ENCODE results near the gene TBCCD1. TPM values are rescaled to one million over a fixed set of nuclear protein-coding genes. Genes with fewer than 3 reads are reported as not detected.
A peak's percentile ranks its signal among the peaks of the same experiment; 100 is the strongest.

The TBCCD1 gene, protein sequence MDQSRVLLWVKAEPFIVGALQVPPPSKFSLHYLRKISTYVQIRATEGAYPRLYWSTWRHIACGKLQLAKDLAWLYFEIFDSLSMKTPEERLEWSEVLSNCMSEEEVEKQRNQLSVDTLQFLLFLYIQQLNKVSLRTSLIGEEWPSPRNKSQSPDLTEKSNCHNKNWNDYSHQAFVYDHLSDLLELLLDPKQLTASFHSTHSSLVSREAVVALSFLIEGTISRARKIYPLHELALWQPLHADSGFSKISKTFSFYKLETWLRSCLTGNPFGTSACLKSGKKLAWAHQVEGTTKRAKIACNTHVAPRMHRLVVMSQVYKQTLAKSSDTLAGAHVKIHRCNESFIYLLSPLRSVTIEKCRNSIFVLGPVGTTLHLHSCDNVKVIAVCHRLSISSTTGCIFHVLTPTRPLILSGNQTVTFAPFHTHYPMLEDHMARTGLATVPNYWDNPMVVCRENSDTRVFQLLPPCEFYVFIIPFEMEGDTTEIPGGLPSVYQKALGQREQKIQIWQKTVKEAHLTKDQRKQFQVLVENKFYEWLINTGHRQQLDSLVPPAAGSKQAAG
- 10 to 100 TPM in 1 of 2 donors, 1 to 10 TPM in 1; 4.0 to 14.0 TPM for total RNA-seq

DNA sequence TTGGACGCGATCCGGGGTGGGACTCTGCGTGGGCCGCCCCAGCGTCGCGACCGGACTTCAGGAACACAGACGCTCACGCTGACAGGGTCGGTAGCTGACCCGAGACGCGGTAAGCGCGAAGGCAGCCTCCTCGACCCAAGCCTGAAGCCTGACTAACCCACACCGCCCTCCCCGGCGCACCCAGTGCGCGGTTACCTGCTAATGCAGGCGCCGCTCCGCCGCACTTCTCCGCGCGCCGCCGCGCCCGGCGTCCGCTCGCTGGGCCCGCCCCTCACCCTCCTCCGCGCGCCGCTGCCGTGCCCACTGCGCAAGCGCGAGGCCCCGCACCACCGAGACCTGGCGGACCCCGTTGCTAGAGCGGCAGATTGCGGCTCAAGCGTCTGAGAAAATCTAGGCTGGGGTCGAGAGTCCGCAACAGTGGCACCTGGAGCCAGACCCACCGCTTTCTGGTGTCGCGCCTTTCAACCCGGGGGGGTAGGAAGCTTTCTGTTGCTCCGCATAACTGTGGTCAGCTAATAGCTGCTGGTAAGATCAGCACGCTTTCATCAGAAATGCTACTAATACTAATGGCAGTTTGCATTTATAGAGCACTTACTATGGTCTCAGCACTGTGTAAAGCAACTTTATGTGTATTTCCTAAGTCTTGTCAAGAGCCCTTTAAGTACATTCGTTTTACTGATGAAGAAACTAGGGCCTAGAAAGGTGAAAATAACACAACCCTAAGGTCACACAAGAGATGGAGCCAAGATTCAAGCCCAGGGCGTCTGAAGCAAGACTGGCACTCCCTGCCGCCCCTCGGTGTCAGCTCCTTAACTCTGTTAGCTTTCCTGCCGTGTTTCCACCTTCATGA is at the start of gene TBCCD1:
TSS of gene TBCCD1 (minus strand) at position 268 of the 850 bp plus-strand sequence. CDS start 3,010 bp downstream, outside the sequence.
- H3K4me1 ChIP-seq: peaks cover 45% of the 10 kb centered on the region
- peak within 1 kb of the TSS; percentile 68 to 89 for H3K4me3 ChIP-seq
- DNase-seq: peak; percentile 93 to 95 (median 94)
- ATAC-seq: peak; percentile 74
- H3K27me3 ChIP-seq: no peaks in the 10 kb centered on the region
- H3K9me3 ChIP-seq: no peaks in the 10 kb centered on the region
- peak within 1 kb of the TSS; percentile 54 to 89 (median 86) for H3K27ac ChIP-seq
- intact Hi-C loops (cut with DNase I): loop anchor here (10.0 kb wide), 1 partner anchor 48 kb away; the partner anchor contains the start of gene AHSG
- TF ChIP-seq, protein P1, sequence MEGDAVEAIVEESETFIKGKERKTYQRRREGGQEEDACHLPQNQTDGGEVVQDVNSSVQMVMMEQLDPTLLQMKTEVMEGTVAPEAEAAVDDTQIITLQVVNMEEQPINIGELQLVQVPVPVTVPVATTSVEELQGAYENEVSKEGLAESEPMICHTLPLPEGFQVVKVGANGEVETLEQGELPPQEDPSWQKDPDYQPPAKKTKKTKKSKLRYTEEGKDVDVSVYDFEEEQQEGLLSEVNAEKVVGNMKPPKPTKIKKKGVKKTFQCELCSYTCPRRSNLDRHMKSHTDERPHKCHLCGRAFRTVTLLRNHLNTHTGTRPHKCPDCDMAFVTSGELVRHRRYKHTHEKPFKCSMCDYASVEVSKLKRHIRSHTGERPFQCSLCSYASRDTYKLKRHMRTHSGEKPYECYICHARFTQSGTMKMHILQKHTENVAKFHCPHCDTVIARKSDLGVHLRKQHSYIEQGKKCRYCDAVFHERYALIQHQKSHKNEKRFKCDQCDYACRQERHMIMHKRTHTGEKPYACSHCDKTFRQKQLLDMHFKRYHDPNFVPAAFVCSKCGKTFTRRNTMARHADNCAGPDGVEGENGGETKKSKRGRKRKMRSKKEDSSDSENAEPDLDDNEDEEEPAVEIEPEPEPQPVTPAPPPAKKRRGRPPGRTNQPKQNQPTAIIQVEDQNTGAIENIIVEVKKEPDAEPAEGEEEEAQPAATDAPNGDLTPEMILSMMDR (IDR thresholded peaks at IDR 0.05): peak in 1 of 7 experiments; percentile 16
- peak; percentile 96 to 97 (median 96) for TF ChIP-seq POLR2A (IDR thresholded peaks at IDR 0.05)
- H3K36me3 ChIP-seq (replicated peaks in 1 of 2; ENCODE audit: insufficient read depth in 1 of 2, low read depth in 2 of 2): no peaks in the 10 kb centered on the region
- WGBS, 2 donors: 0% methylated on average over 20 to 66 of the region's 66 CpGs

DNA sequence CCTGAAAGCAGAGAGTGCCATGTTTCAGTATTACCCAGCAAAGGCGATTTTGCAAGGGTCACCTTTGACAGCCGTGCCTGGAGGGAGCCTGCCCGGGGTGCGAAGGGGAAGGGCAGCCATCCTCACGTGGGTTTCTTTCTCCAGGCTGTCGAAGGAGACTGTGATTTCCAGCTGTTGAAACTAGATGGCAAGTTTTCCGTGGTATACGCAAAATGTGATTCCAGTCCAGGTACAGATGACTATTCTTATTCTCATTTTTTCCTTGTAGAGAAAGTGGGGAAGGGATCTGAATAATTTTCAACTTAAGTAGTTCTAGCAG is 49.1 kb upstream of the TBCCD1 start:
- H3K36me3 ChIP-seq (replicated peaks in 1 of 2; ENCODE audit: insufficient read depth in 1 of 2, low read depth in 2 of 2): no peaks in the 10 kb centered on the region
- no peaks in the 10 kb centered on the region for H3K9me3 ChIP-seq
- no peak for TF ChIP-seq POLR2A (IDR thresholded peaks at IDR 0.05)
- TF ChIP-seq, protein P1 (IDR thresholded peaks at IDR 0.05): no peak
- H3K27me3 ChIP-seq: no peaks in the 10 kb centered on the region
- no peak overlapping the region for H3K4me3 ChIP-seq
- WGBS, 2 donors: 64 to 80% methylated on average over 8 of the region's 8 CpGs
- no peak for DNase-seq
- H3K27ac ChIP-seq: no peak overlapping the region
- peaks cover 7% of the 10 kb centered on the region for H3K4me1 ChIP-seq
- intact Hi-C loops (cut with DNase I): loop anchor here (10.0 kb wide), 2 partner anchors 51 to 199 kb away; partner anchors contain the start of gene TBCCD1
- no peak for ATAC-seq

DNA sequence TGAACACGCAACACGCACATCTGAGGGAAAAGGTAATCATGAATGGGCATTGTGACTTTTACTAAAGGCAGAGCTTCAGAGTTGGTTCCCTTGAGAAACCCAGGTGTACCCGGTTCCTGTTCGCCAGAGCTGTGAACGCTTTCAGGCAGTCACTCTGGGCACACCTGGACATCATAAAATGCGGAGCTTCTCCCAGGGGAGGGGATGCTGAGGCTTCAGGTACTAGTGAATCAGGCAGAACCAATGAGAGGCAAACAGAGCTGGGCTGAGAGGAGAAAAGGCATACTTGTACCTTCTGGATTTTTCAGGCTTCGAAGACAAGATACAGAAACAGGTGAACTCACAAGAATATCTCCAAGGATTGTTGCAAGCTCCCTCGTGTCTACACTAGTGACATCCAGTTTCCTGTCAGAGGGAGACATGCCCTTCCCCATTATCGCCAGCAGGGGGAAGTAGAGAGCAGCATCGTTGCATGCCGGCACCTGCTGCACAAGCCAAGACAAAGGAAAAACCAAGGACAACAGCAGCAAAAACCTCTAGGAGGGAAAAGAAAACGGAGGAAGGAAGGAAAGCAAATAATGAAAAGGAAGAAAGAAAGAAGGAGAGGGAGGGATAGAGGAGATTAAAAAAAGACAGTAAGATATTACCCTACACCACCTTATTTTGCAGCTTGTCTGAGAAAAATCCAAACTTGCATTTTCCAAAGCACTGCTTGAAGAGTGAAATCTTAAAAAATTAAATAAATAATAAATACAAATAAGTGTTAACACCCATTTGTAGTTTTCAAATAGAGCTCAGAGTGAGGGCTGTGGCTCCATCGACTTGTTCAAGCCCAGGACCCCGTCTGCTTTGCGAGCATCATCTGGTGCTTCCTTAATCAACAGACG is 47.7 kb upstream of the TBCCD1 start:
- H3K4me3 ChIP-seq: no peak overlapping the region
- no peak for TF ChIP-seq POLR2A (IDR thresholded peaks at IDR 0.05)
- TF ChIP-seq, protein P1 (IDR thresholded peaks at IDR 0.05): peak; percentile 83 to 97 (median 95)
- no peaks in the 10 kb centered on the region for H3K27me3 ChIP-seq
- H3K36me3 ChIP-seq (replicated peaks in 1 of 2; ENCODE audit: insufficient read depth in 1 of 2, low read depth in 2 of 2): no peaks in the 10 kb centered on the region
- H3K27ac ChIP-seq: no peak overlapping the region
- no peaks in the 10 kb centered on the region for H3K9me3 ChIP-seq
- WGBS, 2 donors: 25 to 33% methylated on average over 16 of the region's 16 CpGs
- DNase-seq (peak; percentile 79 to 85 (median 82)), ATAC-seq (peak; percentile 74)
- intact Hi-C loops (cut with DNase I): loop anchor here (10.0 kb wide), 2 partner anchors 50 to 200 kb away; partner anchors contain the start of gene TBCCD1
- peaks cover 7% of the 10 kb centered on the region for H3K4me1 ChIP-seq

DNA sequence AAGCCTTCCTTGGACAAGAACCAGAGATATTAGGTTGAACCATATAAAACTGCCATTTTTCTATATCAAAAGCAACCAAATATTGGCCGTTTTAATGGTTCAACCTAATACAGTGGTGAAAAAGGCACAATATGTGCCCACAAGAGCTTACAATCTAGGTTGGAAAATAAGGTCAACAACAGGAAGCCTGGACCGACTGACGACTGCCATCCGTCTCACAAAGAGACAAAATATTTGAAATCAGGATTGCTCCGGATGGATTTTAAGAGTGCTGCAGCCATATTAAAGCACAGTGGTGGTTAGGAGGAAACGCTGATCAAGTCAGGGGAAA is 47.1 kb upstream of the TBCCD1 start:
- H3K9me3 ChIP-seq: no peaks in the 10 kb centered on the region
- no peak overlapping the region for H3K4me3 ChIP-seq
- H3K27ac ChIP-seq: no peak overlapping the region
- no peaks in the 10 kb centered on the region for H3K27me3 ChIP-seq
- no peaks in the 10 kb centered on the region for H3K36me3 ChIP-seq (replicated peaks in 1 of 2; ENCODE audit: insufficient read depth in 1 of 2, low read depth in 2 of 2)
- H3K4me1 ChIP-seq: peaks cover 7% of the 10 kb centered on the region
- no peak for ATAC-seq
- no peak for DNase-seq
- intact Hi-C loops (cut with DNase I): loop anchor here (10.0 kb wide), 2 partner anchors 49 to 201 kb away; partner anchors contain the start of gene TBCCD1
- TF ChIP-seq POLR2A (IDR thresholded peaks at IDR 0.05): no peak
- 34 to 36% methylated on average over 6 of the region's 6 CpGs for WGBS, 2 donors

Data from body of pancreas (tissue), 4 donors.